ENCODE data around the gene MDFI. TPM values are rescaled to one million over a fixed set of nuclear protein-coding genes. Genes with fewer than 3 reads are reported as not detected.

MDFI gene
- total RNA-seq, 1 donor from 2014 or later, result 84.6 TPM

- no peak for DNase-seq (ENCODE audit: low read depth)
- Histone ChIP-seq H3K36me3 (ENCODE audit: control insufficient read depth, insufficient read depth, low read length) (no peaks in the 10 kb centered on the region), H3K27me3 (ENCODE audit: control insufficient read depth, insufficient read depth, low read length) (no peaks in the 10 kb centered on the region), H3K4me3 (ENCODE audit: low read depth, low read length) (no peak overlapping the region)
- no peak for TF ChIP-seq CTCF (IDR thresholded peaks at IDR 0.05; ENCODE audit: insufficient read depth, low read length, poor library complexity, severe bottlenecking)
Measured at GRCh38 chr6:41695825-41696224, 57.6 kb downstream of the MDFI start.

- Histone ChIP-seq H3K27me3 (ENCODE audit: control insufficient read depth, insufficient read depth, low read length) (no peaks in the 10 kb centered on the region), H3K36me3 (ENCODE audit: control insufficient read depth, insufficient read depth, low read length) (no peaks in the 10 kb centered on the region), H3K4me3 (ENCODE audit: low read depth, low read length) (no peak overlapping the region)
- TF ChIP-seq CTCF (IDR thresholded peaks at IDR 0.05; ENCODE audit: insufficient read depth, low read length, poor library complexity, severe bottlenecking), result no peak
- DNase-seq (ENCODE audit: low read depth), result no peak
Measured at GRCh38 chr6:41696788-41697187, 58.5 kb downstream of the MDFI start.

GRCh38 chr6:41697861-41698781 lies 59.9 kb downstream of the MDFI start:
- DNase-seq (ENCODE audit: low read depth), result peak; percentile 80
- Histone ChIP-seq H3K4me3 (ENCODE audit: low read depth, low read length) (no peak overlapping the region), H3K27me3 (ENCODE audit: control insufficient read depth, insufficient read depth, low read length) (no peaks in the 10 kb centered on the region), H3K36me3 (ENCODE audit: control insufficient read depth, insufficient read depth, low read length) (no peaks in the 10 kb centered on the region)
- no peak for TF ChIP-seq CTCF (IDR thresholded peaks at IDR 0.05; ENCODE audit: insufficient read depth, low read length, poor library complexity, severe bottlenecking)

GRCh38 chr6:41699063-41699462 lies 60.8 kb downstream of the MDFI start:
- TF ChIP-seq CTCF (IDR thresholded peaks at IDR 0.05; ENCODE audit: insufficient read depth, low read length, poor library complexity, severe bottlenecking), result no peak
- Histone ChIP-seq H3K36me3 (ENCODE audit: control insufficient read depth, insufficient read depth, low read length) (no peaks in the 10 kb centered on the region), H3K4me3 (ENCODE audit: low read depth, low read length) (no peak overlapping the region), H3K27me3 (ENCODE audit: control insufficient read depth, insufficient read depth, low read length) (no peaks in the 10 kb centered on the region)
- DNase-seq (ENCODE audit: low read depth), result no peak

- TF ChIP-seq CTCF (IDR thresholded peaks at IDR 0.05; ENCODE audit: insufficient read depth, low read length, poor library complexity, severe bottlenecking), result peak; percentile 25
- no peak for DNase-seq (ENCODE audit: low read depth)
- Histone ChIP-seq H3K27me3 (ENCODE audit: control insufficient read depth, insufficient read depth, low read length) (no peaks in the 10 kb centered on the region), H3K4me3 (ENCODE audit: low read depth, low read length) (no peak overlapping the region), H3K36me3 (ENCODE audit: control insufficient read depth, insufficient read depth, low read length) (no peaks in the 10 kb centered on the region)
Measured at GRCh38 chr6:41700463-41701347, 62.4 kb downstream of the MDFI start.

Data from kidney epithelial cell (primary cell).